Upper lobe of left lung (tissue), 6 donors: ENCODE results near the gene MKNK1. TPM values are rescaled to one million over a fixed set of nuclear protein-coding genes. Genes with fewer than 3 reads are reported as not detected.

Source experiments
- ATAC-seq, 2 donors: fragments of 200-7000 bp; cut with Tn5 transposase; one replicate each; pipeline ENCODE4 v1.9.1; 2022; ENCODE audit warnings: mild to moderate bottlenecking in 2 of 2, moderate library complexity in 2 of 2; ENCODE audit not compliant: low FRiP score in 2 of 2
- DNase-seq, 2 donors: peaks; one replicate each; pipeline ENCODE4 v3.0.0-alpha.2; 2019 to 2020
- H3K27ac ChIP-seq, 4 donors: fragments of 200-600 bp; sonication (generic); one replicate each; pipeline ENCODE4 v1.5.1; 2016 to 2019
- H3K27me3 ChIP-seq, 4 donors: fragments of 200-600 bp; sonication (generic); one replicate each; pipeline ENCODE4 v1.5.1; 2017 to 2019
- H3K36me3 ChIP-seq, 4 donors: fragments of 200-600 bp; sonication (generic); one replicate each; pipeline ENCODE4 v1.5.1; 2016 to 2019
- H3K4me1 ChIP-seq, 4 donors: fragments of 200-600 bp; sonication (generic); one replicate each; pipeline ENCODE4 v1.5.1; 2018 to 2019
- H3K4me3 ChIP-seq, 4 donors: fragments of 200-600 bp; sonication (generic); one replicate each; pipeline ENCODE4 v1.5.1; 2017 to 2019; ENCODE audit warnings: mild to moderate bottlenecking in 2 of 4, moderate library complexity in 1 of 4
- H3K9me3 ChIP-seq, 4 donors: fragments of 200-600 bp; sonication (generic); one replicate each; pipeline ENCODE4 v1.5.1; 2018 to 2019
- CTCF ChIP-seq, 6 experiments: fragments of 450-650 bp in 4 of 6; fragments of 200-600 bp in 2 of 6; sonication (generic) in 2 of 6; IDR thresholded peaks; one replicate each; pipeline ENCODE4 v1.5.1; 2016 to 2019; ENCODE audit warnings: antibody characterized with exemption in 6 of 6
- EP300 ChIP-seq, 4 donors: sonication (generic); formaldehyde crosslinking; IDR thresholded peaks; one replicate each; pipeline ENCODE4 v1.5.1; 2017; ENCODE audit warnings: antibody characterized with exemption in 4 of 4, control low read depth in 2 of 4
- POLR2A ChIP-seq, 4 donors: fragments of 450-650 bp; IDR thresholded peaks; one replicate each; pipeline ENCODE4 v1.5.1; 2016 to 2017; ENCODE audit warnings: antibody characterized with exemption in 4 of 4, mild to moderate bottlenecking in 2 of 4
- POLR2AphosphoS5 ChIP-seq, 2 donors: sonication (generic); formaldehyde crosslinking; IDR thresholded peaks; one replicate each; pipeline ENCODE4 v1.5.1; 2017; ENCODE audit warnings: antibody characterized with exemption in 2 of 2
- WGBS, 2 donors: methylation state at CpG; one replicate each; pipeline ENCODE4 v1.1.5; 2017 to 2018; 5-methylcytosine and 5-hydroxymethylcytosine counted together
- total RNA-seq, 6 donors: library from RNA; depleted of rRNA in 4 of 6; stranded (reverse); fragments of >200 nt in 4 of 6; gene quantifications; one replicate each; pipeline versions ENCODE4 v1.1.0 to v1.2.1, GENCODE V29; 2016 to 2021
- donor health status: DM: no; HTN: no; CAD: no; lungs with moderate emphysema.
- donor health status: DM: no; HTN: yes; CAD: no; lungs with severe emphysema.

The MKNK1 gene
- total RNA-seq, 6 donors from 2014 or later: 45.7 to 174 (median 62.2) TPM

GRCh38 chr1:46617108-46617800, 13.2 kb upstream of the MKNK1 start:
- H3K36me3 ChIP-seq: peaks cover 0 to 8% (median 3%) of the 10 kb centered on the region in 4 donors
- 38 to 41% methylated on average over 10 of the region's 10 CpGs for WGBS, 2 donors
- no peaks in the 10 kb centered on the region for H3K27me3 ChIP-seq
- peak overlapping the region in 3 of 4 donors; percentile 71 to 85 (median 73) for H3K4me3 ChIP-seq
- no peaks in the 10 kb centered on the region for H3K9me3 ChIP-seq
- H3K27ac ChIP-seq: peak overlapping the region; percentile 87 to 93 (median 92)
- peak; percentile 12 to 66 for ATAC-seq
- TF ChIP-seq POLR2A (IDR thresholded peaks at IDR 0.05) (no peak), EP300 (IDR thresholded peaks at IDR 0.05) (no peak), CTCF (IDR thresholded peaks at IDR 0.05) (no peak), POLR2AphosphoS5 (IDR thresholded peaks at IDR 0.05) (no peak)
- H3K4me1 ChIP-seq: peaks cover 37 to 50% (median 42%) of the 10 kb centered on the region in 4 donors
- DNase-seq: peak in 1 of 2 donors; percentile 6

DNA sequence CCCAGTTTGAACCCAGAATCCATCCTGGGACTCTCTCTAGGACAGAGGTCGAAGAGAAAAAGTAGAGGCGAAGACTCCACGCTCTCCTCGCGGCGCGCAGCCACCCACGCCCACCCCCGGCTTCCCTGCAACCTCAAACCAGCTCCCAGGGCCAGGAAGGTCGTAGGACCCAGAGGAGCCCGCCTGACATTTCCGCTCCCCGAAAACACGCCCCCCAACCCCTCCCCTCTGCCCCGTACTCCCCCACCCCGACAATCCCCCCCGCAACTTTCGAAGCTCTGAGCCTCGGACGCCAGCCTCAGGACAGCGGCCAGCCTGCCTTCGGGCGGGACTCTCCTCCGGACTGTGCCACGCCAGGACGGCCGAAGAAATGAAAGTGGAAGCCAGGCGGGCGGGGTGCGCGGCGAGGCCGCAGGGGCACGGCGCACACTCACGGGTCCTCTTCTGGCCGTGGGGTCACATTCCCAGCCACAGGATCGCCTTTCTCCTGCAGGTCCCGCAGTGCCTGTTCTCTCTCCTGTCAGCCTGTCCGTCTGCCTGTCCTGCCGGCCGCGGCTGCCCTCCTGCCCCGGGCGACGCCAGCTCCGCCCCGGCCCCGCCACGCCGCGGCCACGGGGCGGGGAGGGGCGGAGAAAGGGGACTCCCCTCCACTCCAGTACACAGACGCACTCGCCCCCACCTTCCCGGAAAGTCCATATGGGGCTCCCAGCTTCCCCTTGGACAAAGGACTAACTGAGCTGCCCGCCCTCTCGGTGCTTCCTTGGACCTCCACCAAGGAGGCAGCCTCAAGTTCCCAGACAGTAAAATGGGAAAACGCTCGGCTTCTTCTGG, 12.4 kb upstream of the MKNK1 start, which contains the start of gene MOB3C:
Gene MOB3C (minus strand): TSS at position 535 of the 831 bp plus-strand sequence. CDS start 3,490 bp downstream, outside the sequence.
- H3K27me3 ChIP-seq: no peaks in the 10 kb centered on the region
- DNase-seq (peak; percentile 90 to 94), ATAC-seq (peak; percentile 89 to 95)
- H3K4me3 ChIP-seq: peak within 1 kb of the TSS; percentile 71 to 85 (median 76)
- H3K36me3 ChIP-seq: peaks cover 0 to 14% (median 6%) of the 10 kb centered on the region in 4 donors
- H3K9me3 ChIP-seq: no peaks in the 10 kb centered on the region
- peak within 1 kb of the TSS; percentile 87 to 93 (median 92) for H3K27ac ChIP-seq
- peaks cover 44 to 57% (median 48%) of the 10 kb centered on the region in 4 donors for H3K4me1 ChIP-seq
- TF ChIP-seq POLR2A (IDR thresholded peaks at IDR 0.05) (peak in 3 of 4 donors; percentile 53 to 90 (median 78)), EP300 (IDR thresholded peaks at IDR 0.05) (peak in 1 of 4 donors; percentile 49), CTCF (IDR thresholded peaks at IDR 0.05) (no peak), POLR2AphosphoS5 (IDR thresholded peaks at IDR 0.05) (peak; percentile 60 to 81)
- WGBS, 2 donors: 0% methylated on average over 11 to 44 of the region's 62 CpGs

GRCh38 chr1:46615735-46616134, 11.7 kb upstream of the MKNK1 start:
- TF ChIP-seq CTCF (IDR thresholded peaks at IDR 0.05) (no peak), POLR2A (IDR thresholded peaks at IDR 0.05) (no peak), POLR2AphosphoS5 (IDR thresholded peaks at IDR 0.05) (no peak), EP300 (IDR thresholded peaks at IDR 0.05) (no peak)
- 36 to 60% methylated on average over 3 of the region's 3 CpGs for WGBS, 2 donors
- H3K4me3 ChIP-seq: peak overlapping the region; percentile 71 to 85 (median 76)
- peaks cover 0 to 19% (median 6%) of the 10 kb centered on the region in 4 donors for H3K36me3 ChIP-seq
- no peaks in the 10 kb centered on the region for H3K27me3 ChIP-seq
- H3K9me3 ChIP-seq: no peaks in the 10 kb centered on the region
- H3K27ac ChIP-seq: peak overlapping the region; percentile 87 to 93 (median 92)
- ATAC-seq (no peak), DNase-seq (no peak)
- peaks cover 44 to 63% (median 49%) of the 10 kb centered on the region in 4 donors for H3K4me1 ChIP-seq

DNA sequence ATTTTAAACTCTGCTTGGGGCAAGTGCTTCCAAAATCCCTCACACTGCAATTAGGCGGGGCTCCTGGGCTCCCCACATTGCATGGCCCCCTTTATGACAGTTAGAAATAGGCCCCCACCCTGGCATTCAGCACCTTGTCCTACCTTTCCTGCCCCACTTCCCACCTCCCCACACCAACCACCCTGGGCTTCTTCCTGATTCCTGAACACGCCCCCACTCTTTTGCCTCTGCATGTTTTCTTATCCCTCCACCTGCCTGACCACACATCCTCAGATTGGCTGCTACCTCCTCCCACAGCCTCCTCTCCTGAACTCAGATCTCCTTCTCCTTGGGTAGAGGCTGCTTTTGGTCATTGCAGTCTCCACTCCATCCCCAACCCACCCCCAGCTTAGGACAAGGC, 11.0 kb upstream of the MKNK1 start:
- no peaks in the 10 kb centered on the region for H3K27me3 ChIP-seq
- H3K4me1 ChIP-seq: peaks cover 44 to 63% (median 49%) of the 10 kb centered on the region in 4 donors
- H3K27ac ChIP-seq: peak overlapping the region in 2 of 4 donors; percentile 17 to 93
- TF ChIP-seq EP300 (IDR thresholded peaks at IDR 0.05): no peak
- no peak for TF ChIP-seq POLR2A (IDR thresholded peaks at IDR 0.05)
- no peak for TF ChIP-seq CTCF (IDR thresholded peaks at IDR 0.05)
- TF ChIP-seq POLR2AphosphoS5 (IDR thresholded peaks at IDR 0.05): no peak
- H3K4me3 ChIP-seq: peak overlapping the region in 3 of 4 donors; percentile 71 to 85 (median 73)
- 92 to 96% methylated on average over 2 of the region's 2 CpGs for WGBS, 2 donors
- H3K9me3 ChIP-seq: no peaks in the 10 kb centered on the region
- H3K36me3 ChIP-seq: peaks cover 0 to 24% (median 8%) of the 10 kb centered on the region in 4 donors
- DNase-seq (no peak), ATAC-seq (no peak)
